K562 (cell line): ENCODE results near the gene ALG14. TPM values are rescaled to one million over a fixed set of nuclear protein-coding genes. Genes with fewer than 3 reads are reported as not detected.

Experiments used
- BACH1 ChIP-seq: fragments of 200-800 bp; sonication (Bioruptor generic); IDR thresholded peaks from 2 replicates; pipeline ENCODE4 v1.6.1; 2016; ENCODE audit warnings: missing genetic modification characterization, missing compliant biosample characterization
- BMI1 ChIP-seq: fragments of 150-350 bp; IDR thresholded peaks from 2 replicates; pipeline ENCODE4 v1.6.1; 2014; ENCODE audit warnings: low read length
- CBX3 ChIP-seq, 2 experiments: IDR thresholded peaks; 1 replicate in 1 of 2; 2 replicates in 1 of 2; pipeline ENCODE4 v1.6.1; 2012; ENCODE audit warnings: inconsistent platforms in 2 of 2, low read length in 2 of 2, borderline replicate concordance in 1 of 2, control low read depth in 1 of 2
- CHD2 ChIP-seq: IDR thresholded peaks from 2 replicates; pipeline ENCODE4 v1.6.1; 2011; ENCODE audit warnings: low read depth, low read length
- CXXC5 ChIP-seq: fragments of 250-450 bp; sonication (Bioruptor Pico); IDR thresholded peaks from 2 replicates; pipeline ENCODE4 v1.8.0; 2022; ENCODE audit warnings: inconsistent platforms, mild to moderate bottlenecking, moderate library complexity
- DPF2 ChIP-seq: fragments of 450-650 bp; IDR thresholded peaks from 2 replicates; pipeline ENCODE4 v1.6.1; 2016
- EGR1 ChIP-seq: fragments of 450-650 bp; conservative IDR thresholded peaks from 2 replicates; pipeline ENCODE4 v1.6.1; 2017; ENCODE audit warnings: mild to moderate bottlenecking
- EP300 ChIP-seq: IDR thresholded peaks from 2 replicates; pipeline ENCODE4 v1.6.1; 2012; ENCODE audit warnings: low read length, improper control_type of control experiment
- EP400 ChIP-seq: fragments of 450-650 bp; IDR thresholded peaks from 2 replicates; pipeline ENCODE4 v1.6.1; 2017; ENCODE audit warnings: antibody characterized with exemption, mild to moderate bottlenecking, moderate library complexity
- FOXM1 ChIP-seq, 2 experiments: fragments of 450-650 bp in 1 of 2; sonication (generic) in 1 of 2; formaldehyde crosslinking in 1 of 2; IDR thresholded peaks; 2 replicates each; pipeline versions ENCODE4 v1.6.1 to v1.9.0; 2017 to 2022; ENCODE audit warnings: low read depth in 2 of 2, mild to moderate bottlenecking in 2 of 2, missing genetic modification reagents in 1 of 2, moderate library complexity in 1 of 2
- HNRNPL ChIP-seq: fragments of 200-400 bp; formaldehyde crosslinking; IDR thresholded peaks from 2 replicates; pipeline ENCODE4 v1.6.1; 2017; ENCODE audit warnings: low read depth, mild to moderate bottlenecking, low read length
- HNRNPUL1 ChIP-seq: fragments of 200-400 bp; formaldehyde crosslinking; IDR thresholded peaks from 2 replicates; pipeline ENCODE4 v1.6.1; 2017; ENCODE audit warnings: low read length
- JUN ChIP-seq, 2 experiments: sonication (generic) in 1 of 2; formaldehyde crosslinking in 1 of 2; IDR thresholded peaks; 2 replicates each; pipeline versions ENCODE4 v1.6.1 to v1.8.0; 2012 to 2022; ENCODE audit warnings: borderline replicate concordance in 2 of 2, mild to moderate bottlenecking in 2 of 2, improper control_type of control experiment in 1 of 2, low read depth in 1 of 2, low read length in 1 of 2, missing genetic modification reagents in 1 of 2
- JUND ChIP-seq, 2 experiments: IDR thresholded peaks; 2 replicates in 1 of 2; 3 replicates in 1 of 2; pipeline ENCODE4 v1.6.1; 2011; ENCODE audit warnings: borderline replicate concordance in 2 of 2, low read depth in 2 of 2, low read length in 2 of 2, improper control_type of control experiment in 1 of 2, missing biosample characterization in 1 of 2, missing genetic modification characterization in 1 of 2, missing genetic modification reagents in 1 of 2
- KDM1A ChIP-seq, 2 experiments: fragments of 450-650 bp; IDR thresholded peaks; 2 replicates each; pipeline ENCODE4 v1.6.1; 2016; ENCODE audit warnings: mild to moderate bottlenecking in 2 of 2
- MCM3 ChIP-seq: fragments of 450-650 bp; IDR thresholded peaks from 2 replicates; pipeline ENCODE4 v1.6.1; 2016
- MEIS2 ChIP-seq: fragments of 450-650 bp; IDR thresholded peaks from 2 replicates; pipeline ENCODE4 v1.6.1; 2014; ENCODE audit warnings: mild to moderate bottlenecking; ENCODE audit not compliant: partially characterized antibody
- MTA3 ChIP-seq: fragments of 450-650 bp; formaldehyde crosslinking; IDR thresholded peaks from 2 replicates; pipeline ENCODE4 v1.6.1; 2017; ENCODE audit warnings: mild to moderate bottlenecking, borderline replicate concordance
- NFXL1 ChIP-seq: fragments of 450-650 bp; formaldehyde crosslinking; IDR thresholded peaks from 2 replicates; pipeline ENCODE4 v1.4.0; 2021; ENCODE audit warnings: mild to moderate bottlenecking
- POLR2AphosphoS5 ChIP-seq: IDR thresholded peaks from 2 replicates; pipeline ENCODE4 v1.6.1; 2011; ENCODE audit warnings: mild to moderate bottlenecking, low read depth, low read length, moderate library complexity; ENCODE audit not compliant: control insufficient read depth, insufficient read depth
- POLR3G ChIP-seq: IDR thresholded peaks from 2 replicates; pipeline ENCODE4 v1.6.1; 2011; ENCODE audit not compliant: insufficient read length, insufficient replicate concordance; ENCODE audit errors: extremely low read depth
- PRMT5 ChIP-seq: sonication (generic); formaldehyde crosslinking; IDR thresholded peaks from 2 replicates; pipeline ENCODE4 v1.5.0; 2020; ENCODE audit warnings: missing genetic modification reagents
- SAP30 ChIP-seq: fragments of 200-600 bp; sonication (generic); IDR thresholded peaks from 2 replicates; pipeline ENCODE4 v1.6.1; 2012; ENCODE audit warnings: borderline replicate concordance, low read depth, mild to moderate bottlenecking, moderate library complexity, low read length, control low read depth, inconsistent platforms; ENCODE audit not compliant: insufficient read depth, poor library complexity, severe bottlenecking
- SMARCA4 ChIP-seq: fragments of 450-650 bp; IDR thresholded peaks from 2 replicates; pipeline ENCODE4 v1.6.1; 2016
- SOX6 ChIP-seq: fragments of 450-650 bp; IDR thresholded peaks from 2 replicates; pipeline ENCODE4 v1.6.1; 2014; ENCODE audit warnings: mild to moderate bottlenecking
- ZFP30 ChIP-seq: fragments of 250-450 bp; sonication (Bioruptor Pico); IDR thresholded peaks from 2 replicates; pipeline ENCODE4 v1.8.0; 2022; ENCODE audit warnings: moderate library complexity, mild to moderate bottlenecking, inconsistent platforms, borderline replicate concordance
- ZNF165 ChIP-seq: fragments of 250-450 bp; sonication (Bioruptor Pico); IDR thresholded peaks from 2 replicates; pipeline ENCODE4 v1.4.0; 2020; ENCODE audit warnings: borderline replicate concordance
- polyA plus RNA-seq, 8 experiments: library from polyadenylated mRNA; depleted of rRNA in 4 of 8; stranded (reverse) in 5 of 8; unstranded in 3 of 8; fragments of >200 nt; fragmentation: Nextera tagmentation in 2 of 8; fragmentation: Illumina TruSeq in 1 of 8; extraction: Ambion mirVana in 2 of 8; extraction: Trizol in 1 of 8; gene quantifications; 2 replicates each; pipeline versions ENCODE4 v1.2.1 to v1.2.3, GENCODE V29; 2011 to 2014; ENCODE audit warnings: inconsistent platforms in 1 of 8, missing spikeins in 1 of 8
- total RNA-seq, 7 experiments: library from RNA; depleted of rRNA in 6 of 7; stranded (reverse); fragments of >200 nt in 6 of 7; fragmentation: Illumina TruSeq in 2 of 7; extraction: Trizol in 2 of 7; gene quantifications; 2 replicates each; pipeline versions ENCODE4 v1.2.1 to v1.2.3, GENCODE V29; 2011 to 2021; ENCODE audit warnings: low replicate concordance in 1 of 7
- TF ChIP-seq, protein P1 (sequence below), 2 experiments: fragments of 450-650 bp in 1 of 2; sonication (generic) in 1 of 2; formaldehyde crosslinking; conservative IDR thresholded peaks; 2 replicates each; pipeline versions ENCODE4 v1.4.0 to v1.8.1; 2020 to 2022; ENCODE audit warnings: mild to moderate bottlenecking in 1 of 2, missing genetic modification reagents in 1 of 2
- TF ChIP-seq, protein P2 (sequence below): fragments of 450-650 bp; conservative IDR thresholded peaks from 2 replicates; pipeline ENCODE4 v1.6.1; 2016; ENCODE audit warnings: missing genetic modification characterization, low read depth, mild to moderate bottlenecking, control low read depth, missing compliant biosample characterization

Gene ALG14
- total and polyA plus RNA-seq, 9 of the 15 experiments (the other 6 are each of a cell fraction or from before 2014, with no cell fraction given), result 2.8 to 16.2 (median 4.9) TPM

DNA sequence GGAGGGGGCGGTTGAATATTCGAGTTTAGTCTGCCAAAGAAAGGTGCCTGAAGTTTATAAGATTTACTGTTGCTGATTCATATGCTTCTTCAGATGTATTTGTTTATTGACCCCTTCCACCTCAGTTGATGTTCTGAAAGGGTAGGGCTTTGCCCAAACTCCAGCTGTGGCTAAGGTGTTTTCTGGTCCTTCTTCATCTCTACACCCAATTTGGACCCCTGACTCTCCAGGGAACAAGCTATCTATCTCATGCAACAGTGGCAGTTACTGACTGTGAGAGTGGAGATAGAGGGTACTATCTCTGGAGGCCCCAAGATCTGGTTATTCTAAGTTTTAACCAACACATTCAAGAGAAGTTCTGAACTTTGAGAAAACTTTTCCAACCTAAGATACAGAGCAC, 12.6 kb upstream of the ALG14 start (continued):
- TF ChIP-seq DPF2, result peak; percentile 93
- peak in 1 of 2 experiments; percentile 47; a peak in 1 of 3 replicates for TF ChIP-seq CBX3 (IDR thresholded peaks at IDR 0.05; ENCODE audit: borderline replicate concordance in 1 of 2, low read length in 2 of 2)
- no peak for TF ChIP-seq BMI1
- TF ChIP-seq SMARCA4, result peak; percentile 90
- TF ChIP-seq JUND (IDR thresholded peaks at IDR 0.05; ENCODE audit: borderline replicate concordance, low read depth, low read length), result no peak
- TF ChIP-seq JUND (tag; IDR thresholded peaks at IDR 0.05; ENCODE audit: borderline replicate concordance, low read depth, low read length), result peak; percentile 36; the same call in 1 of the 3 replicates
- no peak for TF ChIP-seq EGR1
- TF ChIP-seq SOX6, result peak; percentile 58
- no peak for TF ChIP-seq HNRNPUL1
- TF ChIP-seq ZNF165 (CRISPR knock-in tag), result no peak
- TF ChIP-seq ZFP30 (CRISPR knock-in tag), result no peak
- no peak for TF ChIP-seq POLR3G
- 0 out of 2 replicates have a peak, but pooled peaks have one; percentile 27 for TF ChIP-seq CXXC5 (CRISPR knock-in tag)
- peak; percentile 49 for TF ChIP-seq MEIS2
- 0 out of 2 replicates have a peak, but pooled peaks have one; percentile 21 for TF ChIP-seq MTA3
- no peak for TF ChIP-seq MCM3
- peak; percentile 41; the same call in 1 of the 2 replicates for TF ChIP-seq FOXM1 (IDR thresholded peaks at IDR 0.05; ENCODE audit: low read depth)
- no peak for TF ChIP-seq FOXM1 (CRISPR knock-in tag; IDR thresholded peaks at IDR 0.05; ENCODE audit: low read depth)
- TF ChIP-seq EP300, result peak; percentile 96
- TF ChIP-seq HNRNPL, result no peak
- no peak for TF ChIP-seq NFXL1 (CRISPR knock-in tag)
- no peak for TF ChIP-seq SAP30
- TF ChIP-seq BACH1 (tag), result no peak
- no peak for TF ChIP-seq PRMT5 (CRISPR knock-in tag)
- TF ChIP-seq, protein P1, sequence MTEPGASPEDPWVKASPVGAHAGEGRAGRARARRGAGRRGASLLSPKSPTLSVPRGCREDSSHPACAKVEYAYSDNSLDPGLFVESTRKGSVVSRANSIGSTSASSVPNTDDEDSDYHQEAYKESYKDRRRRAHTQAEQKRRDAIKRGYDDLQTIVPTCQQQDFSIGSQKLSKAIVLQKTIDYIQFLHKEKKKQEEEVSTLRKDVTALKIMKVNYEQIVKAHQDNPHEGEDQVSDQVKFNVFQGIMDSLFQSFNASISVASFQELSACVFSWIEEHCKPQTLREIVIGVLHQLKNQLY (CRISPR knock-in tag; conservative IDR thresholded peaks at IDR 0.05), result no peak
- TF ChIP-seq POLR2AphosphoS5, result peak; percentile 87; the same call in 1 of the 2 replicates
- no peak; the same call in 1 of the 2 replicates for TF ChIP-seq EP400
- no peak for TF ChIP-seq JUN (IDR thresholded peaks at IDR 0.05; ENCODE audit: borderline replicate concordance, low read depth, low read length)
- TF ChIP-seq JUN (CRISPR knock-in tag; IDR thresholded peaks at IDR 0.05; ENCODE audit: borderline replicate concordance), result no peak
- TF ChIP-seq CHD2, result 0 out of 2 replicates have a peak, but pooled peaks have one; percentile 26
- TF ChIP-seq KDM1A (IDR thresholded peaks at IDR 0.05), result 0 out of 4 replicates have a peak, but pooled peaks have one; percentile 20 to 21
- TF ChIP-seq, protein P2, sequence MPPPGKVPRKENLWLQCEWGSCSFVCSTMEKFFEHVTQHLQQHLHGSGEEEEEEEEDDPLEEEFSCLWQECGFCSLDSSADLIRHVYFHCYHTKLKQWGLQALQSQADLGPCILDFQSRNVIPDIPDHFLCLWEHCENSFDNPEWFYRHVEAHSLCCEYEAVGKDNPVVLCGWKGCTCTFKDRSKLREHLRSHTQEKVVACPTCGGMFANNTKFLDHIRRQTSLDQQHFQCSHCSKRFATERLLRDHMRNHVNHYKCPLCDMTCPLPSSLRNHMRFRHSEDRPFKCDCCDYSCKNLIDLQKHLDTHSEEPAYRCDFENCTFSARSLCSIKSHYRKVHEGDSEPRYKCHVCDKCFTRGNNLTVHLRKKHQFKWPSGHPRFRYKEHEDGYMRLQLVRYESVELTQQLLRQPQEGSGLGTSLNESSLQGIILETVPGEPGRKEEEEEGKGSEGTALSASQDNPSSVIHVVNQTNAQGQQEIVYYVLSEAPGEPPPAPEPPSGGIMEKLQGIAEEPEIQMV (tag), result no peak
